Measurements from ENCODE around the gene TRIM10.
"Not testable (repeated sequence)": the region's sequence is repeated elsewhere in the genome, so short reads cannot be mapped to it uniquely, and the experiment has no call there.

TRIM10 gene

DNA sequence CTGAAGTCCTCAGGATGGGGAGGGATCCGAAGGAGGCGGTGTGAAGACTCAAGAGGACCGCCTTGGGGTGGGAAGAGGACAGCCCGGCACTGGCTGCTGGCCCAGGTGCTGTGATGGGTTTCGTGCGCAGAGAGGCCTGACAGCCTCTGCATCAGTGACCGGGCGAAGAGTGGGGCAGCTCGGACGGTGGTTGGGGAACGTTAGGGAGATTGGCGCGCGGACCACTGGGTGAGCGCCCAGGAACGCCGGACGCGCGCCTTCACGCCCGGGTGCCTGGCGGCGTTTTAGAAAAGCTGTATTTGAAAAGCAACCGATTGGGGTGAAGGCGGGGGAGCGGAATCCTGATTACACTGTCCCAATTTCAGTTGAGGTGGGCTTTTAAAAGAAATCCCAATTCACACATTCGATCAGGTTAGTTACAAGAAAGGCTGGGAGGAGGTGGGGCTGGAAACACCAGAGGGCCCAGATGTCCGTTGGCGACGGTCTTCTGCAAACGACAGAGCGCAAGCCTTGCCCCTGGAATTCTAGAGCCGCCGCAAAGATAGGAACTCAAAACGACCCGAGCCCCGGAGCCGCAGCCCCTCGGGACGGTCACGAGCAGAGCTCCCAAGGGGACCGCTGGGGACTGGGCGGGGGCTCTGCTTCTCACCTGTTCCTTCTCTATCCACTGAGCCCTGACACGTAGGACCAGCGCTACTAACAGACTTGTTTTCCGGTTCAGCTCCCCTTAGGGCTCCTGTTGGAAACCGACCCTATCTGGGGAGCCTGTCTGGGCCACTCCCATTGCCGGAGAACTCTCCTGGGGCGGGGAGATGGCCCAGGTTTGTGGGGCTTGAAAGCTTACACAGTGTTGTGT lies 33.5 kb downstream of the TRIM10 start:
- DNase-seq (no peak), ATAC-seq (no peak)

DNA sequence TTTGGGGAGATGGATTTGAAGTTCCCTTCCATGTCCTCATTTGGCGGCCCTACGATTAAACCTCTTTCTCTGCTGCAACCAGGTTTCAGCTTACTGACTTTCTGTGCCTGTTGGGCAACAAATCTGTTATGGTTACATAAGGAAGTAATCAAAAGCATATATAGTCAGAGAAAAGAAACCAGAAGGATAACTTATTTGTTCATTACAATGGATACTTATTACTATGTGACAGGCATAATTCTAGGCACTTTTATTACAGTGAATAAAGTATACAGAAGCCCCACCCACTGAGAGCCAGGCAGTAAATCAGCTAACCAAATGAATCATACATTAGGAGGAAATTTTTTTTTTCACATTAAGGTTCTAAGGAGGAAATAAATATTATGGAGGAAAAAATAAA lies 38.5 kb downstream of the TRIM10 start:
- no peak for ATAC-seq
- DNase-seq = no peak

DNA sequence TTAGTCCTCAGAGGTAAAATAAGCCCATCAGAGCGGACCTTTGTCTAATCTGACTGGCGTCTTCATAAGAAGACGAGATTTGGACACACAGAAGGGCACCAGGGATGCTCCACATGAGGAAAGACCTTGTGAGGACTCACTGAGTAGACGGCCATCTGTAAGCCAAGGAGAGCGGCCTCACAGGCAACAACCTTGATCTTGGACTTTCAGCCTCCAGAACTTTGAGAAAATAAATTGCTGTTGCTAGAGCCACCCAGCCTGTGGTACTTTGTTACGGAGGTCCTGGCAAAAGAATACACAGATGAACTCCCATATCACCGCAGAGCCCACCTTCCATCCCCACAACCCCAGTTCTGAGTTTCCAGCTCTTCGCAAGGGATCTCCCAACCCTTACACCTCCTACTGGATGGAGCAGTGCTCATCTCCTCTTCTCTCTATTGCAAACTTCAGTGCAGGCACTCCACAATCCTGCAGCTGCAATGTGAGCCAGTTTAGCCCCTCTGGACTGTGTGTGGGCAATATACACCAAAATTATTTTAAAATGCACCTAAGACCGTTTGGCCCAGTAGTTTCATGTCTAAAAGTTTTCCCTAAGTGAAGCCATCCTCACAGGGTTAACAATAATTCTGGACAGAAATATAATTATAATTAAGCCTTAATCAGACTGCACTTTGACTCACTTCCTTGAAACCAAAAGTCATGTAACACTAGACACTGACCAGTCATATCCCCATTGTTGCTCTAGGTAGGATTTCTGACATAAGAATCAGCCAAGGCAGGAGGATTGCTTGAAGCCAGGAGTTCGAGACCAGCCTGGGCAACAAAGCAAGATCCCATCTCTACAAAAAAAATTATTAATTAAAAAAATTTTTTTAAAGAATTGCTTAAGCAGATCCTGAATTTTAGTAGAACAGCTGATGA lies 39.3 kb downstream of the TRIM10 start:
- ATAC-seq (no peak), DNase-seq (no peak)

DNA sequence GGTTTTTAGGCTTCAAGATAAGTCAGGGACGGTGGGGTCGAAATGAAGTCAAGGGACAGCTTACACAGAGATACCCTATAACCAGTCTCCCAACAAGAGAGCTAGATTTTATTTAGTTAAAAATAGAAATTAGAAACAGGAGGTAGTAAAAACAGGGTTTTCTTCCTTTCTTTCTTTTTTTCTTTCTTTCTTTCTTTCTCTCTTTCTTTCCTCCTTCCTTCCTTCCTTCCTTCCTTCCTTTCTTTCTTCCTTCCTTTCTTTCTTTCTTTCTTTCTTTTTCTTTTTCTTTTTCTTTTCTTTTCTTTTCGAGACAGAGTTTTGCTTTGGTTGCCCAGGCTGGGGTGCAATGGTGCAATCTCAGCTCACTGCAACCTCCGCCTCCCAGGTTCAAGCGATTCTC lies 42.3 kb downstream of the TRIM10 start:
- not testable (repeated sequence) for ATAC-seq, DNase-seq

DNA sequence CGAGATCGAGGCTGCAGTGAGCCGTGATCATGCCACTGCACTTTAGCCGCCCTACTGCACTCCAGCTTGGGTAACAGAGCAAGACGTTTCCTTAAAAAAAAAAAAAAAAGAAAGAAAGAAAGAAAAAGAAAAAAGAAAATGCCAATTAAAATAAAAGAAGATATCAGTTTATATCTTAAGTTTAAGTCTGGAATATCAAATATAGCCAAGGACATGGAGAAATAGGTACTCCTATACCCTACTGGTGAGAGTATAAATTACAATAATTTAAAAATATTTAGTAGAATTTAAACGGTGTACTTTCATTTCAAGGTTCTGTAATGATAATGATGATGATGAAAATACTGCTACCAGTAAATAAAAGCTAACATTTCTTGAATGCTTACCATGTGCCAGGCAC lies 44.3 kb downstream of the TRIM10 start:
- no peak for ATAC-seq
- no peak for DNase-seq

DNA sequence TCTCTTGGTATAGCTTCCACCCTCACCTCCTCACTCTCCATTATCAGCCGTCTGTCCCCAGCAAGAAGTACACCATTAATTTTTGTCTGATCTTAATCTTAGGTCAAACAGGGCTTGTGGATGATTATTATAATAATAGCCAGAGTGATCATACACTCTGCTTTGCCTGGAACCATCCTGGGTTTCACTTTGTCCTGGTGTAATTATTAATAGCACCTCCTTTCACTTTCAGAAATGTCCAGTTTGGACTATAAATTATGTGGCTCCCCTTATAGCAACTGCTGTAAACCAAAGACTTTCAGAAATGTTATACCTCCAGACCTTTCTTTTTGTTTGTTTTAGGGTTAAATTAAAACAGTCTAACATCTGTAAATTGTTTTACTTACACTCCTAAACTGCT lies 47.2 kb downstream of the TRIM10 start:
- ATAC-seq (no peak), DNase-seq (no peak)

DNA sequence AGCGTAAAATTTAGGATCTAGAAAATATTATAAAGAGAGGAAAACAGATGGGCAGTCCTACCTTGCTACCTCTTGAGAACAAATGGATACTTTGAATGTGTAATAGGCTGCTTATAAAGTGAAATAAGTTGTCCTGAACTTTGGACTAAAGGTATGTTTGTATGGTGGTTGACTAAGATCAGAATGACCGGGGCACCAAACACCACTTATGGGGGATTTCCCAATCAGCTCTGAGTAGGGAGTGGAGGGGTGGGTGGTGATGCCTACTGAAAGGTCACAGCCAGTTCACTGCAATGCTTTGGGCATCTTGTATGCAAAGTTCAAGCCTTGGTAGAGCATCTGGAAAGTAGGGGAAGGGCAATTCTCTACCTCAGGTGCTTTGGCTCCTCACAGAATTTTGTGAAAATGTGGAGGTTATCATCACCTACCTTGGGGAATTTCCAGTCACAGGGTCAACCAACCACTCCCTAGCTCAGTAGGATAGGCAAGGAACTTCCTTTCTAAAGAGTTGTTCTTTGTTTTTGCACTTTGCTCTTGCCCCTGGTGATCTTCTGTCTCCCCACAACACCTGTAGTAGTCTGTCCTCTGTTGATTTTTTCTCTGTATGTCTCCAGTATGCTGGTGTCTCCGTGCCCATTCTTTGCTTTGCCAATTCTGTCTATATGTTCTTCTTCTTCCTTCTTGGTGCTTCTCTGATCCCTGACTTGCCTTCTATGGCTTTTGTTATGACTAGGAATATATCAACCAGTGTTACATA lies 47.8 kb downstream of the TRIM10 start, which contains the start of gene TRIM31:
Gene TRIM31 (minus strand): TSS at position 88 of the 757 bp plus-strand sequence. CDS start 285 bp downstream, outside the sequence.
- peak; percentile 86 for ATAC-seq
- DNase-seq = no peak

DNA sequence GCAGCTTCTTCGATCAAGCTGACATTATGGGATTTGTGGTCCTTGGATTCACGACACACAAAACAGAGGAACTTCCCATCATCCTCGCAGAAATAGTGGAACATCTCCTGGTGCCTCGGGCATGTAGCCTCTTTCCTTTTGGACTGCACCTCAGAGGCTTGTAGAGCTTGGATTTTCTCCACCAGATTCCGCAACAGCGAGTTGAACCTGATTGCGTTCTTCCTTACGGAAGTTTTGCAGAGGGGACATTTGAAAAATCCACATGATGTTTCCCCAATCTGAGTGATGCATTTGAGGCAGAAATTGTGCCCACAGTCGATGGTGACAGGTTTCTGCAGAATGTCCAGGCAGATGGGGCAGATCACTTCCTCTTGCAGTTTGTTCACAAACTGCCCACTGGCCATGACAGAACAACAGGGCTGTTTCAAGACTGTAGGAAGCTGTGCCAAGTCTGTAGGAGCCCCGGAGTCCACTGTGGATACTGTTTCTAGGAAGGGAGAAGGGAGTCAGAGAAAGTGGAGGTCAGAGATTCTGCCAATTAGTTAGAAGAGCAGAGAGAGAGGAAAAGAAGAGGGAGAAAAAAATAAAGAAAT lies 48.5 kb downstream of the TRIM10 start:
- ATAC-seq (no peak), DNase-seq (no peak)

DNA sequence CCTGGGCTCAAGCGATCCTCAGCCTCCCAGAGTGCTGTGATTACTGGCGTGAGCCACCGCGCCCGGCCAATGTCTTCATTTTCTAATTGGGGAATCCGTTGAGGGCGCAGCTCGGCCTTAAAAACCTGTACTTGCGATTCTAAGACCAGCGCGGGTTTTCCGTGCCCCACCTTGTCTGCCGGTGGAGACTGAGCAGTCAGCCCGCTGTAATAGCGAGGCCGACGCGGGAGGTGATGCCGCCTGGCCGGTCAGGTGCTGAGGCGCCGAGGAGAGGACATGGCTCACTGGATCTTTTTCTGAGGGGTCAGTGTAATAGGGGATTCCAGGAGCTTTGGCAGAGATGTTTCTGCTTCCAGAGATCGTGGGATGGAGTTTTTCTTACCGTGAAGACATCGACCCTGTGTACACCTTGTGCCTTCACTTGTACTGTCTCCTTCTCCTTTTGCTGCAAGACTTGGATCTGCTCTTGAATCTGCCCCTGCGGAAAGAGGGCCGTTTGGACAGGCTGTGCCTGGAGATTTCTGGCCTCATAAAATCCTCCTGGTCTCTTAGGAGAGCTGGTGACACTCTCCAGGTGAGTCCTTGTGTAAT lies 49.6 kb downstream of the TRIM10 start:
- DNase-seq (no peak), ATAC-seq (no peak)

DNA sequence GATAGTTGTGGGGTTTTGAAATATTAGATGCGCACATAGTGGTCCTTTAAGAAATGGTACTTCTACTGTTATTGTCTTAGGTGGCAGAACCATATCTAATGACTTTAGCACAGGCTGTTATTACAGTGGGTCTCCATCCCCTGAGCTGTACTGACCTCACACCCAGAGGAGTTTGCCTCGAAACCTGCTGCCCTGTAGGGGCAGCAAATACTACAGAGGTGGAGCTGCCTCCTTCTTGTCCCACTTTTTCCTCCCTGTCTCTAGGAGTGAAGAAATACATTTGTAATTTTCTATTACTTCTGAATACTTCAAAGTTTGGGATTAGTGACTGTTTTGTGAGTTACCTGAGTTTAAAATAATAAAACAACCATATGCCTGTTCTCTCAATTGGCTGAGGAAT lies 56.4 kb downstream of the TRIM10 start:
- DNase-seq = no peak
- no peak for ATAC-seq

DNA sequence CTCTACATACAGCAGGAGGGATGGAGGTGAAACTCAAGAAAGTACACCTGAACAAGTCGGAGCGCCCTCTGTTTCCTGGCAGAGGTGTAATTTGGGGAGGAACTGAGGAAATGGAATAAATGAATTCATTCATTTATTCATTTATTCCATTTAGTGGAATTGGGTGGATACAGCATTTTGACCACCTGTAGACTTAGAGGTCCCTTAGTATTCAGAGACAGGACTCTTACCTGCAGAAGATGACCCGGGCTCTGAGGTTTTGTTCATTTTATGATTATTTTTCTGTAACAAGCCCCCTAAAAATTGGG lies 57.2 kb downstream of the TRIM10 start:
- no peak for DNase-seq
- ATAC-seq = no peak

DNA sequence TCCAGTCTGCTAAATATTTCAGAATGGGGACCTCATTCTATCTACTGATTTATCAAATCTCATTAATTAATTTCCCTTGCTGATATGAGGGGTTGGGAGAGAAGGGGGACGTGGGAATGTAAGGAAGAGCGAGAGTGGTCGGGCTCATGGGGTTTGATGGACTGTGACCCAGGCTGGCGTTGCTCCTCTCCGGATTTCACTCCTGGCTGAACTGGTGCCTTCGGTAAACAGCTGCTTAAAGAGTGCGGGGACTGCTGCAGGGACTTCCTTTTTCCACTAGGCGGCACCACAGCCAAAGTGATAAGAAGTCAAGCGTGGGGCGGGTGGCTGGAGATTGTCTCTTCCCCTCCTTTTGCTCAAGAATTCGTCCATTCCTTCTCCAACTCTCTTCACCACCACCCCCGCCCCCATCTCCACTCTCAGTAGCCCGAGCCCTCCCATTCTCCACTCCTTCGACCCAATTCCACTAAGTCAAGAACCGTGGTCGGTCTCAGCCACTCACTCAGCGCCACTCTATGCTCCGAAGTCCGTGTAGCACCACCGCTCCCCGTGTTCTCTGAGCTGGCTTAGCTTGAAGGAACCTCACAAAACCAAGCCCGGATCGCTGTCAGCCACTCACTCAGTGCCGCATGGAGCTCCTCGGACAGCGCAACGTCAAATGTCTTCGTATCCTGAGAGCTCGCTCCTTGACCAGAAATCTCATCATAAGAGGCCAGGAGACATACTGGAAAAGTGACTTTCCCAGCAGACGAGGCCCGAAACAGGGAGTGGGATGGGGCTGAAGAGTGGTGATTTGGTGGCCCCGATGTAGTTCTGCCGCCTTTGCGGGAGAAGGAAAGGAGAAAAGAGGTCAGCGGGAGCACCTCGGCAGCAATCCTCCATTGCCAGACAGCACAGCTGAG lies 57.8 kb downstream of the TRIM10 start:
- DNase-seq (peak; percentile 83), ATAC-seq (peak; percentile 82)

DNA sequence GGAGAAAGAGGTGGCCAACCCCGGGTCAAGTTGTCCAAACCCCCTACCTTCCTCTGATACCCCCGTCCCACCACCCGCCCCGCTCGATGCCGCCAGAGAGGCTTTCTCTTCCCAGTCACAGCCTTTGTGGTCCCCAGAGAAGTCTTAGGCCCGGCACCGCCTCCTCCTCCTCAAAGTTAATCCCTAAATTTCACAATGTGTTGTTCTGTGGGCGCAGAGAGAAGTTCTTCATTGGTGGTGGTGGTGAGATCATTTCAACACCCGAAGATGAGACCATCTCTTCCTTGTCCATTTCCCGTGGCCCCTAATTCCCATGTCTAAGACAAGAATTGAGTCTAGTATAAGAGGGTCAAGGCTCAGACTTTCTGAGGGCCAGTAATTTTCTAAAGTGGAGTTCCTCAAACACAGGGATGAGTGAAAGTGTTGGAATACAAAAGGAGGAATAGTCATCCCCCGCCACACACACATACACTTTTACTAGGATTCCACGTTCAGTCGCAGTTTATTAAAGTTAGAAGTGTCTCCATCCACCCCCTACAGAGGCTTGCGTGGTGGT lies 58.5 kb downstream of the TRIM10 start:
- no peak for DNase-seq
- ATAC-seq = peak; percentile 8

All from stimulated activated naive CD8-positive, alpha-beta T cell treated with anti-CD3 and anti-CD28 coated beads, Interleukin-15, Interleukin-2, amounts not matched to agents 100 U/mL and 50 U/mL, for 24 hours (primary cell).